Measurements from ENCODE around the gene CCDC13. TPM values are rescaled to one million over a fixed set of nuclear protein-coding genes. Genes with fewer than 3 reads are reported as not detected.

Gene CCDC13
- total and polyA plus RNA-seq, 2 of the 13 experiments (the other 11 are each of a cell fraction or from before 2014, with no cell fraction given): 0.22 to 0.51 TPM

DNA sequence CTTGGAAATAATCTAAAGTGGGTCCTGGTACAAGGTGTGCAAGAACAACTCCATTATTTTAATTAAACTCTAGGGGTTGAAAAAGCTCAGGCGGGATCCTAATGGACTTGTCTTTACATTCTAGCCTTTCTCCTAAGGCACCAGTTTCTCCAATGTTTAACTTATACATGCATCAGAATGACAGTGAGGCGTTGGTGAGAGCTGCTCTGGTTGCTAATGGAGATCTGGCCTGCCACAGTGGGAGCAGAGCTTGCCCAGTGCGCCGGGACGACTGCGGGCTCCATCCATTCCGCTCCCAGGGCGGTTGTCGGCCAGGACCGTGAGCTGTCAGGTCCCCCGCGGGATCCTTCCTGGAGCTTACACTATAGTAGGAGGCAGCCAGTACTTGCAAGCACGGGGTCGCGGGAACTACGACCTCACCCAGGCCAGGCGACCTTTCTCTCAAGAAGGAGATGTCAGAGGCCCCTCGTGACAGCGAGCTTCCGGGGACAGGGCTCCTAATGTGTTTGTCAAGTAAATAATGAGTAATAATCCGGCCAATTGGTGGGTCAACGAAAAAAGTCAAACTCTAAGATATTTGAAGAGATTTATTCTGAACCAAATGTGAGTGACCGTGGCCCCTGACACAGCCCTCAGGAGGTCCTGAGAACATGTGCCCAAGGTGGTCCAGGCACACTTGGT lies 32.2 kb upstream of the CCDC13 start (continued):
- TF ChIP-seq, protein P1, sequence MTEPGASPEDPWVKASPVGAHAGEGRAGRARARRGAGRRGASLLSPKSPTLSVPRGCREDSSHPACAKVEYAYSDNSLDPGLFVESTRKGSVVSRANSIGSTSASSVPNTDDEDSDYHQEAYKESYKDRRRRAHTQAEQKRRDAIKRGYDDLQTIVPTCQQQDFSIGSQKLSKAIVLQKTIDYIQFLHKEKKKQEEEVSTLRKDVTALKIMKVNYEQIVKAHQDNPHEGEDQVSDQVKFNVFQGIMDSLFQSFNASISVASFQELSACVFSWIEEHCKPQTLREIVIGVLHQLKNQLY (CRISPR knock-in tag; IDR thresholded peaks at IDR 0.05): 0 out of 2 replicates have a peak, but pooled peaks have one; percentile 30
- TF ChIP-seq ZMYM2 (CRISPR knock-in tag; IDR thresholded peaks at IDR 0.05): peak; percentile 53; the same call in 1 of the 2 replicates
- peak; percentile 28 for TF ChIP-seq SKI (IDR thresholded peaks at IDR 0.05; ENCODE audit: partially characterized antibody)
- TF ChIP-seq RXRB (CRISPR knock-in tag; IDR thresholded peaks at IDR 0.05; ENCODE audit: borderline replicate concordance): peak; percentile 88
- TF ChIP-seq NAIF1 (CRISPR knock-in tag; IDR thresholded peaks at IDR 0.05; ENCODE audit: borderline replicate concordance): peak; percentile 82
- TF ChIP-seq, protein P2, sequence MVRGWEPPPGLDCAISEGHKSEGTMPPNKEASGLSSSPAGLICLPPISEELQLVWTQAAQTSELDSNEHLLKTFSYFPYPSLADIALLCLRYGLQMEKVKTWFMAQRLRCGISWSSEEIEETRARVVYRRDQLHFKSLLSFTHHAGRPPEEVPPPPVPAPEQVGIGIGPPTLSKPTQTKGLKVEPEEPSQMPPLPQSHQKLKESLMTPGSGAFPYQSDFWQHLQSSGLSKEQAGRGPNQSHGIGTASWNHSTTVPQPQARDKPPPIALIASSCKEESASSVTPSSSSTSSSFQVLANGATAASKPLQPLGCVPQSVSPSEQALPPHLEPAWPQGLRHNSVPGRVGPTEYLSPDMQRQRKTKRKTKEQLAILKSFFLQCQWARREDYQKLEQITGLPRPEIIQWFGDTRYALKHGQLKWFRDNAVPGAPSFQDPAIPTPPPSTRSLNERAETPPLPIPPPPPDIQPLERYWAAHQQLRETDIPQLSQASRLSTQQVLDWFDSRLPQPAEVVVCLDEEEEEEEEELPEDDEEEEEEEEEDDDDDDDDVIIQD (CRISPR knock-in tag; IDR thresholded peaks at IDR 0.05; ENCODE audit: low read depth): peak; percentile 55; the same call in 1 of the 2 replicates
- peak; percentile 88 for TF ChIP-seq SAP130 (CRISPR knock-in tag; IDR thresholded peaks at IDR 0.05; ENCODE audit: low read depth)
- no peak for TF ChIP-seq ZBTB3 (CRISPR knock-in tag; IDR thresholded peaks at IDR 0.05; ENCODE audit: borderline replicate concordance, low read depth)
- TF ChIP-seq YY1 (IDR thresholded peaks at IDR 0.05; ENCODE audit: insufficient read depth, insufficient replicate concordance, low read depth, low read length): peak; percentile 28
- no peak for TF ChIP-seq NFE2L1 (CRISPR knock-in tag; IDR thresholded peaks at IDR 0.05; ENCODE audit: borderline replicate concordance)
- TF ChIP-seq ZNF720 (CRISPR knock-in tag; IDR thresholded peaks at IDR 0.05): no peak
- TF ChIP-seq, protein P3, sequence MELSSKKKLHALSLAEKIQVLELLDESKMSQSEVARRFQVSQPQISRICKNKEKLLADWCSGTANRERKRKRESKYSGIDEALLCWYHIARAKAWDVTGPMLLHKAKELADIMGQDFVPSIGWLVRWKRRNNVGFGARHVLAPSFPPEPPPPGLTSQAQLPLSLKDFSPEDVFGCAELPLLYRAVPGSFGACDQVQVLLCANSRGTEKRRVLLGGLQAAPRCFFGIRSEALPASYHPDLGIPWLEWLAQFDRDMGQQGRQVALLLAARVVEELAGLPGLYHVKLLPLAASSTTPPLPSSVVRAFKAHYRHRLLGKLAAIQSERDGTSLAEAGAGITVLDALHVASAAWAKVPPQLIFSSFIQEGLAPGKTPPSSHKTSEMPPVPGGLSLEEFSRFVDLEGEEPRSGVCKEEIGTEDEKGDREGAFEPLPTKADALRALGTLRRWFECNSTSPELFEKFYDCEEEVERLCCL (CRISPR knock-in tag; IDR thresholded peaks at IDR 0.05; ENCODE audit: borderline replicate concordance): no peak
- peak; percentile 60; the same call in 1 of the 2 replicates for TF ChIP-seq HDAC2 (CRISPR knock-in tag; IDR thresholded peaks at IDR 0.05)
- peak; percentile 83 for TF ChIP-seq PITX1 (CRISPR knock-in tag; IDR thresholded peaks at IDR 0.05)
- TF ChIP-seq MYC (CRISPR knock-in tag; IDR thresholded peaks at IDR 0.05; ENCODE audit: borderline replicate concordance): peak; percentile 48; the same call in 1 of the 2 replicates
- TF ChIP-seq, protein P4, sequence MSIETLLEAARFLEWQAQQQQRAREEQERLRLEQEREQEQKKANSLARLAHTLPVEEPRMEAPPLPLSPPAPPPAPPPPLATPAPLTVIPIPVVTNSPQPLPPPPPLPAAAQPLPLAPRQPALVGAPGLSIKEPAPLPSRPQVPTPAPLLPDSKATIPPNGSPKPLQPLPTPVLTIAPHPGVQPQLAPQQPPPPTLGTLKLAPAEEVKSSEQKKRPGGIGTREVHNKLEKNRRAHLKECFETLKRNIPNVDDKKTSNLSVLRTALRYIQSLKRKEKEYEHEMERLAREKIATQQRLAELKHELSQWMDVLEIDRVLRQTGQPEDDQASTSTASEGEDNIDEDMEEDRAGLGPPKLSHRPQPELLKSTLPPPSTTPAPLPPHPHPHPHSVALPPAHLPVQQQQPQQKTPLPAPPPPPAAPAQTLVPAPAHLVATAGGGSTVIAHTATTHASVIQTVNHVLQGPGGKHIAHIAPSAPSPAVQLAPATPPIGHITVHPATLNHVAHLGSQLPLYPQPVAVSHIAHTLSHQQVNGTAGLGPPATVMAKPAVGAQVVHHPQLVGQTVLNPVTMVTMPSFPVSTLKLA (IDR thresholded peaks at IDR 0.05): 0 out of 2 replicates have a peak, but pooled peaks have one; percentile 22
- TF ChIP-seq SP4 (CRISPR knock-in tag; IDR thresholded peaks at IDR 0.05): peak; percentile 43; the same call in 1 of the 2 replicates
- TF ChIP-seq PHF21A (CRISPR knock-in tag; IDR thresholded peaks at IDR 0.05): peak; percentile 78
- TF ChIP-seq GABPA (IDR thresholded peaks at IDR 0.05; ENCODE audit: low read depth, low read length): no peak
- TF ChIP-seq GABPA (CRISPR knock-in tag; IDR thresholded peaks at IDR 0.05; ENCODE audit: low read depth): peak; percentile 59
- TF ChIP-seq ZNF605 (CRISPR knock-in tag; IDR thresholded peaks at IDR 0.05): 0 out of 2 replicates have a peak, but pooled peaks have one; percentile 40
- 0 out of 2 replicates have a peak, but pooled peaks have one; percentile 21 for TF ChIP-seq ZNF792 (CRISPR knock-in tag; IDR thresholded peaks at IDR 0.05)
- TF ChIP-seq FOXM1 (CRISPR knock-in tag; IDR thresholded peaks at IDR 0.05): no peak
- TF ChIP-seq POLR2A (IDR thresholded peaks at IDR 0.05; ENCODE audit: insufficient read depth in 1 of 2, low read depth in 2 of 2, low read length in 2 of 2): peak; percentile 48 to 60; a peak in 2 of 4 replicates
- no peak for TF ChIP-seq LCORL (IDR thresholded peaks at IDR 0.05)
- 0 out of 2 replicates have a peak, but pooled peaks have one; percentile 64 for TF ChIP-seq LCORL (CRISPR knock-in tag; IDR thresholded peaks at IDR 0.05)

Measured in HepG2 (cell line).